GM18517 (cell line): Measurements from ENCODE around the gene ISOC1.

Source experiments
- ATAC-seq: cut with Tn5 transposase; IDR thresholded peaks from one replicate; pipeline ENCODE4 v1.9.1; 2021; ENCODE audit warnings: mild to moderate bottlenecking, moderate library complexity; ENCODE audit not compliant: unreplicated experiment

ISOC1 gene

DNA sequence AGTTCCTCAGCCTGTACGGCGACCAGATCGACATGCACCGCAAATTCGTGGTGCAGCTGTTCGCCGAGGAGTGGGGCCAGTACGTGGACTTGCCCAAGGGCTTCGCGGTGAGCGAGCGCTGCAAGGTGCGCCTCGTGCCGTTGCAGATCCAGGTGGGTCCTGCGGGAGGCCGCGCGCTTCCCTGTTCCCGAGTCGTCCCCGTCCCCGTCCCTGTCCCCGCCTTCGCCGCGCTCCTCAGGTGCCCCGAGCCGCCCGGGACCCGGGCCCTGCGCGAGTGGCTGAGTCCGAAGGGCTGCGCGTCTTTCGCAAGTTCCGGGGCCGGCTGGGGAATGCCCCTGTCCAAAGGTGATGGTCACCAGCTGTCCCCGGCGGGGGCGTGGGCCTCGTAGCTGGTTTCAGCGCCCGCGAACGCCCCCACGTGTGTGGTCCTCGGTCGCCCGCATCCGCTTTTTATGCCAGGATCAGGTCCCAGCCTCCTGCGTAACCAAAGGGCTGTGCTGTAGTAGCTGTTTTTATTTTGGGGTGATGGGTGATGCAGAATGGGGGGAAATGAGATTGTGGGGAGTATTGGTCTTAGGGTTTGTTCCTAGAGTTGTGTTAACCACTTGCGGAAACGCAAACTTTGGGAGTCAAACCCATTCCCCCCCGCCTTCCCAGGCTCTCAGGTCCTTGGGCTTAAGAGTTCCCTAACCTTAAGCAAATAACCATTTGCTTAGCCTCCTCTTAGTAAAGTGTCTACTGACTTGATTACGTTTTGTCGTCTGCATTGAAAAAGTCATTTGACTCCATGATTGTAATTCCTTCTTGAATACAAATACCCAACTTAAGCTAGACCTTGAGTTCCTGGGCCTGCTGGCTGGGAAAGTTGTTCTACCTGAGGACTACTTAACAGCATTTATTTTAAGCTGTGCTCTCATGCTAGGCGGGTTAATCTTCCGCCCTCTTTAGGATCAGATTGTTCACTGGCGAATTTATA, 663 bp downstream of the ISOC1 start:
- ATAC-seq, result peak; percentile 47

DNA sequence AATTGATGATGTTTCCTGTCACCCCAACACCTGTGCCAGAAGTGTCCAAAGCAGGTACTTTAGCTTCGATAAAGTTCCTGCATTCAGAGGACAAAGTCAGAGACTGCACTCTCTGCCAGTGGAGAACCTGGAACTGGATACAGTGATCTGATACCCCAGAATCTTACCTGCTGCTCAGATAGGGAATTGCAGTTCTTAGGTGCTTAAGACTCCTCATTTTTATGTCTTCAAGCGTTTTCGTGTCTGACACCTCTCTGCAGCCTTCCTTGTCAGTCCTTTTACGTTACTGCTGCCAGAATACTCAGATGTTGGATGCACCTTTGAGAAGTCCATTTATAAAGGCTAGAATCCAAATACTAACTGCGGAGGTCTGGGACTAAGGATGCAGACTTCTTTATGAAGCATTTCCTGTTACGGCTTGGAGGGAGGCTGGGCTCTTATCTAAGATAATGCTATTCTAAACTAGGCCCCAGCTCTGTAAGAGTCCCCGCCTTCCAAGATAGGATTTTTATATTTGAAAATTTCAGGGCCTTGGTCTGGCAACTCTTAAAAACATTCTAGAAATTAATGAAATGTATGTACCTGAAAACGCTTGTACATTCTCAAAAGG, 1.9 kb downstream of the ISOC1 start:
- ATAC-seq, result no peak

DNA sequence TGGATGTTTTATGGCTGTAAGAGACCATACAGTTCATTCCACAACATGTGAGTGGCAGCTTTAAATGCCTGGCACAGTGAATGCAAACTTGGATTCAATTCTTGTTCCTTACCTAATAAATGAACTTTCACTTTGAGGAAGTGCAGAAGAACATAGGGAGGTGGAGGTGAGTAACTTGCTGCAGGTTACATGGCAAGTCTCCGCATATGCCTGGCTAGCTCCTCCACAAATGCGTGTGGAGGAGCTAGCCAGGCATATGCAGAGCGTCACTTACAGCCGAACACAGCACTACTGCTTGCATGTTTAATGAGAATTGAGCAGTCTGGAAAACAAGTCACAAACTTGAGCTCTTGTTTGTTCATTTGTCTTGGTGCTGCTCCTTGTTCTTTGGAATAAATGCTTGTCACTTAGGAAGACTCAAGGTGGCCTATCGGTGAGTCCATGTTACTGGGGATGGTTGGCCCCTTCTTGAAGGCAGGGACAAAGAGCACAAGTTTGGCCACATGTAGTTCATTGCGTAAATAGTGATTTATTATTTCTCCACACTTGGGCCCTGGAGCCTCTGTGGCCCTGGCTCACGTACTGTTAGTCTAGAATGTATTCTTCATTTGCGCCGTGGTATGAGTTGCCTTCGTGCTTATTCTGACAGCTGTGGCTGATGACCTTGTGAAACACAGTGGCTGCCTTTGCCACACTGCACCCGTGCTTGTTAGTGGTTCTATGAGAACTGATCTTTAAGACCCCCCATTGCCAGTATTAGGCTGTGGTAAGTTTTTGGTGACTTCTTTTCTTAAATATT, 3.1 kb downstream of the ISOC1 start:
- ATAC-seq, result no peak

DNA sequence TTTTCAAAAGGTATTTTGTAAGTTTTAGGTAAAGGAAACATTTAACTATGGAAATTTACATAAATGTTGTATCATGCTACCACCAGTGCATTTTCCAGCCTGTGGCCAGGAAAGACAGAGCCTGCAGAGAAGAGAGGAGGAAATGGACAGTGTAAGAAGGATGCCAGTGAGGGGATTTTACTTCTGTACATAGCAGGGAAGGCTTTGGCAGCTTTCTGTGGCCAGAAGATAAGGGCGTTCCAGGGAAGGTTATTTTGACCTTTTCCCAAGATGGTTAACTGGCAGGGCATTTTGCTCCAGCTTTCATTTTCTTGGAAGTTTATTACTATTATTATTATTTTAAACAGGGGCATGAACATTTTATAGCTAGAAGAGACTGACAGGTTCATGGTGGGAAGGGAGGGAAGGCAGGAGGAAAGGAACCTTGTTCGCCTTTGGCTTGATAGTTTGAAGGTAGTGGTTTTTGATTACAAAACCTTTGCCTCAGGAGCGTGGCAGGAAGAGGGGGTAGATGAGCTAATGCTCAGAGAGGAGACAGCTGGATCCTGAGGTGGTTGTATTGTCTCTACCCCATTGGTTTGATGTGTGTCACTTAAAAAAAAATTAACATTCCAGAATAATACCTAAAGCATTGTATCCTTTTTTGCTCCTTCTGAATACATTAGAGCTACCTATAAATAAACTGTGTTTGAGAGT, 4.1 kb downstream of the ISOC1 start:
- ATAC-seq, result no peak

DNA sequence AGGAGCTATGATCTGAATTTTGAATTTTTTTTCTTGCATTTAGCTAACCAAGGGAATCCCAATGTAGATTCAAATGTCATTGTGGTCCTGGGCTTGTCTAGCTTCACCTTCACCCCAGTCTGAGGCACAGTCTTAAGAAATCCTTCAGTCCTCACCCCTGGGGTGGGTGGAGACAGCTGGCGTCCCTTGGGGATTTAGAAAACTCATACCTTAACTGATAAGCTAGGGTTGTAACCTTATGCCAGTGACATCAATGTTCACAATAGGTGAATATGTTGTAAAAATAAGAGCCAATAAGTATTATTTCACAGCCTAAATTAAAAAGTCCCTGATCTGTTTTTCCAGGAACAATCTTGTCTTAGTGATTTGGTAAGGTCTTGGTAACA, 4.6 kb downstream of the ISOC1 start:
- no peak for ATAC-seq

DNA sequence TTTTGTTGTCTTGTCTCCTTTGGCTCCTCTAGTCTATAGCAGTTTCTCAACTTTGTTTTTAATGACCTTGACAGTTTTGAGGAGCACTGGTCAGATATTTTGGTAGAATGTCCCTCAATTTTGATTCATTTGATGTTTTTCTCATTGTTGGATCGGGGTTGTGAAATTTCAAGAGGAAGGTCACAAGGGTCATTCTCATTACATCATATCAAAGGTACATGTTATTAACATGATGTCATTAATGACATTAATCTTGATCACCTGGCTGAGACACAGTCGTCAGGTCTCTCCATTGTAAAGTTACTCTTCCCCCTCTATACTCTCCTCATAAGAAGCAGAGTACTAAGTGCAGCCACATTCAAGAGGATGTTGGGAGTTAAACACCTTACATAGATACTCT, 7.2 kb downstream of the ISOC1 start:
- ATAC-seq, result no peak

DNA sequence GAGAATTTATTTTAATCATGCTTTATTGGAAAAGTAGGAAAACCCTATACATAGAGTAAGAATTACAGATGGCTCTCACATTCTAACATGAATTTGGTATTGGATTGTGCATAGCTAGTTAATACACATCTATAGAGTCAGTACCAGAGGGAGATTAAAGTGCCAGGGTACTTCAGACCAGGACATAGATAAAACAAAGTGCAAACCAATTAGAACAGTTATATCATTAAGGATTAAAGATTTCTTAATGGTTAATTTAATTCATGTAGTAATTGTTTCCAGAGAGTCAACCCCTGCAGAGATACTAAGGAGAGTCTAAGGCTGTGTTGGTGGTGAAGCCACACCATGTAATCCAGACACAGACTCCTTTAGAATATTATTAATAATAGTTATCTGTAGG, 8.8 kb downstream of the ISOC1 start:
- no peak for ATAC-seq

DNA sequence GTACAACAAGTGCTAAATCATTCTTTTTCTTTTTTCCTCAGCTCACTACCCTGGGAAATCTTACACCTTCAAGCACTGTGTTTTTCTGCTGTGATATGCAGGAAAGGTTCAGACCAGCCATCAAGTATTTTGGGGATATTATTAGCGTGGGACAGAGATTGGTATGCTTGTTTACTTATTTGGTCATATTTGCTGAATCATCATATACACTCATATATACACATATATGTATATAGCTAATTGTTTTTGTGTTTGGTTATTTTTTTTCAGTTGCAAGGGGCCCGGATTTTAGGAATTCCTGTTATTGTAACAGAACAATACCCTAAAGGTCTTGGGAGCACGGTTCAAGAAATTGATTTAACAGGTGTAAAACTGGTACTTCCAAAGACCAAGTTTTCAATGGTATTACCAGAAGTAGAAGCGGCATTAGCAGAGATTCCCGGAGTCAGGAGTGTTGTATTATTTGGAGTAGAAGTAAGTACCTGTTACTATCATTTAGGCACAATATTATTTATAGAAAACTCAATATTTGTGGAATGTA, 10.4 kb downstream of the ISOC1 start:
- ATAC-seq, result no peak

DNA sequence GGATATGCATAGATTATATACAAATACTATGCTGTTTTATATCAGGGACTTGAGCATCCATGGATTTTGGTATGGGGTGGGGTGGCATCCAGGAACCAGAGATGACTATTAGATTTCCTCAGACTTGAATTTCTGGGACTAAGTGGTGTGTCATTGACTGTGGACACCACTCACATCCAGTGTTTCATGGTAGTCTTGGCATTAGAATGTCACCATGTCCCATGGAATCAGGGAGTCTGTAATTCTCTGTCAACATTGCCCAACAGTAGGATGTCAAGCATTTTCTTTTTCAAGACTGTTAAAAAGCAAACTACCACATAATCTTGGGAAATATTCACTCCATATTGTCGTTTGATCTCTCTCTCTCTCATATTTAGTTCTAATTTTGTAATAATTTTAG, 13.1 kb downstream of the ISOC1 start:
- no peak for ATAC-seq

DNA sequence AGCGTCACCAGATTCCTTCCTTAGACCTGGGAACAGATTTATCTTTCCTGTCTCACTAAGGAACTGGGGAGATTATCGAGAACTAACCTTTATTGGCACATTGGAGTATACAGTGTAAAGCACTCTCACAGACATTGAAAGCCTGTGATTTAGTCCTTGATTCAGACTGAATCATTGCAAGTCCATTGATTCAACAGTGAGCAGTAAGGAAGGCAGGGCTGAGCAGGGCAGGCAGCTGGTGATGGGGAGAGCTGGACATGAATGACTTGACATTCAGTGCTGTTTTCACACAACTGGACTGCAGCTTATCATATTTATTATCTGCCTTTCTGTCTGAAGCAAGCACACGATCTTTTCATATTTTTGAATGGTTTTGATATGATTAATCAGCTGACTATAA, 16.2 kb downstream of the ISOC1 start:
- no peak for ATAC-seq

DNA sequence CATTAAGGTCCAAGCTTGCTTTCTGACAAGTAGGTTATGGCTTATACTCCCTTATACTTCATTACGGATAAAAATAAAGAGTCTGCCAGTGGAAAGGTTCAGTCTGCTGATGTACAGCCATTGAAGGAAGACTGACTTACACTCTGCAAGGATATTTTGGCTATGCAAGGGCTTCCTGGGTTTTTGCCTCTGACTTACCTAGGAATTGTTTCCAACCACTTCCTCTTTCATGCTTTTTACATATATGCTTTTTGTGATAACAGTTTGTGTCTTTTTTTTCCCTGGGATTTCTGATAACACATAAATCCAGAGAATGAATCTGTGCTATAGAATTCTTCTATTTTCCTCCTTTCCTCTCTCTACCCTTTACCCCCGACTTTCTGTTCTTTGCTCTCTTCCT, 16.8 kb downstream of the ISOC1 start:
- ATAC-seq, result no peak

DNA sequence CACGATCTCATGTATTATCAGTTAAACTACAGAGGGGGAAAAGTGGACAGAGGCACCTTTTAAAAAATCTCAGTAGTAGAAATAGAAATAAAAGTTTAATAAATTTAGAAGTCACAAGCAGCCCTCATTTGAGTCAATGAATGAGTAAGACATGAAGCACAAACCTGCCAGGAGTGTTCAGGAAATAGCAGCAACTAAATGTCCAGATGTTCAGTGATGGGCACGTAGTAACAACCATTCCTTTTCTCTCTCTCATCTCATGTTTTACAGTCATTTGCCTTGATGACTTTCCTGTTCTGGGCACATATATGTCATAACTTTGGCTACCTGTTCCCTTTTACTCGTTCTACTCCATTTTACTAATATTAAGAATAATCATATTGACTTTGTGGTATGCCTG, 17.7 kb downstream of the ISOC1 start:
- no peak for ATAC-seq

DNA sequence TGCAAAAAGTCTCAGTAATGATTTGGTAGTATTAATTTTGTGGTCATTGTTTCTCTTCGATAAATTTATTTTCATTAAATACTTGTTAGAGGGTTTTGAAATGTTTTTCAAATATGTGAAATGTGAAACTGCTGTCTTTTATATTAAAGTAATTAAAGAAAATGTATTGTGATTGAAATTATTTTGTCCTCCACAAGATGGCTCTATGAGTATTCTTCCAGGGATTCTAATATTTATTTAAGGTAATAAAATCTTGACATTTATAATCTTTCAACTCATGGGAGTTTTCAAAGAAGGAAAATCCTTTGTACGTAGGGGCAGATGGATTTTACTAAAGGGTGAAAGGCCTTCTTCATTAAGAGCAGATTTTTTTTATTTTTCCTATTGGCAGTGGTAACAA, 19.3 kb downstream of the ISOC1 start:
- ATAC-seq, result no peak

DNA sequence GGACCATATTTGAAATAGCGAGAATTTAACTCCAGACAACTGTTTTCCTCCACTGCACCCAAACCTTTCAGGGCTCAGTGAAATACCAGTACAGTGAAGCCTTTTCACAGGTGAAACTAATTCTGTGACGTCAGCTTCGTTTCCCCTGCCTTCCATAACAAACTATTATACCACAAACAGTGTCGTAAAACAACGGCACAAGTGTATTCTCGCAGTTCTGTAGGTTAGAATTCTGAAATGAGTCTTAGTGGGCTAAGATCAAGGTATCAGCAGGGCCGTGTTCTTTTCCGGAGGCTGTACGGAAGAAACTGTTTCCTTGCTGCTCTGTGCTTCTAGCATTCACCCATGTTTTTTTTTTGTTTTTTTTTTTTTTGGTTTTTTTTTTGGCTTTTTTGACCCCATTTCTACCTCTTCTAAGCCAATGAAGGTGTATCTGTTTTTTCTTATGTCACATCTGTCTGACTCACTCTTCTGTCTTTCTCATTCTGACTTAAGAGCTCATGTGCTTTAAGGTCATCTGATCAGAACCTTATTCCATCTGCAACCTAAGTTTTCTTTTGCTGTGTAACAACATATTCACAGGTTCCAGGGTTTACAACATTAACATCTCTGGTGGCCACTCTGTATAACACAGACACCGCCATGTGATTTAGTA, 20.1 kb downstream of the ISOC1 start:
- ATAC-seq, result no peak

DNA sequence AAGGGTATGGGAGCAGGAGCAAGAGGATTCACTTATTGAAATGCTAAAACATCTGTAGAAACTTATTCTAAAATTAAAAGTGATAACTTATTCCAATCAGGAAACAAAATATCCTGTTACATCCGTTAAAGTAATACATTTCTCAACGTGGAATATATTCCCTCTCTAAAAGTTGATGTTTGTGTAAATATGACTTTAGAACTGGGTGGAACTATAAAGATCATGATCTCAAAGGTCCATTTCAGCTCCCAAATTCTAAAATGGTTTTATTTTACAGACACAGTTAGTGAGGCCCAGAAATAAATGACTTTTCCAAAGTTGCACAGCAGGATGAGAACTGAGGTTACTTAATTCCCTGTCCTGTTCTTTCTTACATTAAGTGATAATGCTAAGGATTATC, 21.1 kb downstream of the ISOC1 start:
- ATAC-seq, result no peak

DNA sequence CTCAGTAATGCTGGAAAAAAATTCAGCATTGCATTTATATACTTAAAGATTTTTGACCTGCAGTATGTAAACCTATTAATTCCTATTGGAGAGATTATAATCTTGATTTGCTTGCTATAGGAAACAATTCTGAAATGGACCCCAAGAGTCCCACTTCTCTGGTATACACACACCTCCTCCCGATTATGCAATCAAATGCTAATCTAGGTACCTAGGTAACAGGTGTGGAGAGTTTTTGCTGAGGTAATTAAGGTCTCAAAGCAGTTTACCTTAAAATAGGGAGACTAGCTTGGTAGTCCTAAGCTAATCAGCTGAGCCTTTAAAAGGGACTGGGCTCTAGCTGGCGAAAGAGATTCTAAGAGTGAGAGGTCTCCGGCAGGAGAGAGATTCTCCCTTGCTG, 22.2 kb downstream of the ISOC1 start:
- no peak for ATAC-seq

DNA sequence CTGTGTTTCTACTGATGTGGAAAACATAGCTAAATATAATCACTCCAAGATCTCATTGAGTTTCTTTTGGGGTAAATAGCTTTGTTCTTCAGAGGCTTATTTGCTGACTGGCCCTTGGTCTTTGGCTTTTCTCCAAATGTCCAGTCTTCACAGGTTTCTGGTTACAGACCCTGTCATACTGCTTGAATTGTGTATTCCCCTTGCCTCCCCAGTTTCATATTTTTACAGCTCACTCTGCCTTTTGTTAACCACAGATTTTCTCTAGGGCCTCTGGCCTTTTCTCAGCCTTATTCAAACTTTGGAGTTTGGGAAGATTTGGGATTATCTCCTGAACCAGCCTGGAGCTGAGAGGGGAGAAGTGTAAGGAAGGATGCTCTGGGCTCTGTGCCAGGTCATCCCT, 23.9 kb downstream of the ISOC1 start:
- ATAC-seq, result no peak

DNA sequence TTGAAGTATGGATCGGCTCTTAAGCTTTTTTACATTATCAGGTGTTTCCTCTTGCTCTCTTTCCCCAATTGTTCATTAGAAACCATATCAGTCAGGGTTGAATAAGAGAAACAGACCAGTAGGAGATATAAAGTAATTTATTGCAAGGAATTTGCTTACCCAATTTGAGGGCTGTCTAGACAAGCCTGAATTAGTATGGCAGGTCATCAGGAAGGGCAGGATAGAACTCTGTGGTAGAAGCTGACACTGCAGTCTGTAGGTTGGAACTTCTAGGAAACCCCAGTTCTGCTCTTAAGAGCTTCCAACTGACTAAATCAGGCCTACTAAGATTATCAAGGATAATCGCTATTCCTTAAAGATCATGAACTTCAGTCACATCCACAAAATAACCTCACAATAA, 24.3 kb downstream of the ISOC1 start:
- ATAC-seq, result no peak

DNA sequence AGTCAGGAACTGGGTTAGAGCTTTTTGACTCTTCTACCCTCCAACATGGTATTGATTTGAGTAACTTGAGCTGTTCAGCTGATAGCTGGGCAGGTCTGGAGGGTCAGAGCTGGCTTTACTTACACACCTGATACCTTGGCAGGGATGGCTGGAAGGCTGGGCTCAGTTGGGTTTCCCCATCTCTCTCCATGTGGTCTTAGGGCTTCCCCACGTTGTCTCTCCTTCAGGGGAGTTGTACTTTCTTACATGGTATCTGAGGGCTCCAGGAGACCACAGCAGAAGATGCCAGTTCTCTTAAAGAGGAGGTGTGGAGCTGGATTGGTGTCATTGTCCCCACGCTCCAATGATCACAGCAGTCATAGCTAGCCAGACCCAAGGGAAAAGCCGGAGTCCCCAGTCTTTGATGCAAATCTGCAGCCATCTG, 25.6 kb downstream of the ISOC1 start:
- peak; percentile 62 for ATAC-seq

DNA sequence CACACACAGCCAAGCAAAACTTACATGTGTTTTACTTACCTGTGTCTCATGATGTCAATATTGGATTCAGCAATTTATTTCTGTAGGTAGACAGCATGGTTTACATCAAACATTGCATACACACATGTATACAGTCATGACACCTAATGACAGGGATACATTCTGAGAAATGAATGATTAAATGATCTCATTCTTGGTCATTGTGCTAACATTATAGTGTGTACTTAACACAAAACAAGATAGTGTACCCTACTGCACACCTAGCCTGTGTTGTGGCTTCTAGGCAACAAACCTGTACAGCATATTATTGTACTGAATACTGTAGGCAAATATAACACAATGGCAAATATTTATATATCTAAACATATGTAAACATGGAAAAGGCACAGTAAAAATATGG, 28.0 kb downstream of the ISOC1 start:
- ATAC-seq, result no peak
